D341Med (cell line): ENCODE results near the gene ITPRIPL2.
A peak's percentile ranks its signal among the peaks of the same experiment; 100 is the strongest.

Source experiments
- DNase-seq: peaks from one replicate; pipeline ENCODE4 v3.0.0; 2012; ENCODE audit warnings: low spot score

Gene ITPRIPL2

DNA sequence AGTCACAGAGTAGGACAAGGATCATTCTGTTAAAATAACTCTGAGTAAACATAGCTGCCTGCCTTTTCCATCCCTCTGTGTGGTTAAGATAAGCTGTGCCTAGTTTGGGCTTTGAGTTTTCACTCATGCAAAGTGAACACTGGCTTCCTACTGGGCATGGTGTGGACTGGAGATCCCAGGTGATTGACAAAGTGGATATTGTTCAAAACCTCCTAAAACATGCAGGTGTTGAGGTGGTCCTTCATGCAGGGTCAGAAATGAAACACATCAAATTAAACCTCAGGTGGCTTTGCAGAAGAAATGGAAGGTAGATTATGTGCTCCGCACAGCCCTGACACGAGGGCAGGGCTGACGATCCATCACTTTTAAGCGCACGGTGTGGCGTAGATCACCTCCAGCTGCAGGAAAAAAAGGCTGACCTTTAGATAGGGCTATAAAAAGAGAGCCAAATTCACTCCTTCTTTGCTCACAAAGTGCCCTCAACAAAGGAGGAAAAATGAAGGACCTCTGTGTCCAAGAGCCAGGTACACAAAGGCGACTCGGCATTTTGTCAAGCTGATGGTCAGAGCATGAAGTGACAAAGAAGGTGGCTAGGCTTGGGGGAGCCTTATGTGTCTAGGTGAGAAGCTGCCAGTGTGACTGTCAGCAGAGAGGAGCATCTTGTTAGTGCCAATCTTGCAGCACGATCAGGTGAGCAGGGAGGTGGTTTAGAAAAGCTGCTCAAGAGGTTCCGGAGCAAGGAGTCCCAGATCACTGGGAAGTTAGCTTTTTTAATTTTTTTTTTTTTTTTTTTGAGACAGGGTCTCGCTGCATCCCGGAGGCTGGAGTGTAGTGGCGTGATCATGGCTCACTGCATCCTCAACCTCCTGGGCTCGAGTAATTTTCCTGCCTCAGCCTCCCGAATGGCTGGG lies 19.9 kb upstream of the ITPRIPL2 start:
- DNase-seq, result no peak

- DNase-seq, result no peak
Observed at GRCh38 chr16:19094542-19095365, 19.0 kb upstream of the ITPRIPL2 start.

- no peak for DNase-seq
Observed at GRCh38 chr16:19095654-19096053, 18.1 kb upstream of the ITPRIPL2 start.

GRCh38 chr16:19098173-19098572 lies 15.6 kb upstream of the ITPRIPL2 start:
- DNase-seq, result no peak

DNA sequence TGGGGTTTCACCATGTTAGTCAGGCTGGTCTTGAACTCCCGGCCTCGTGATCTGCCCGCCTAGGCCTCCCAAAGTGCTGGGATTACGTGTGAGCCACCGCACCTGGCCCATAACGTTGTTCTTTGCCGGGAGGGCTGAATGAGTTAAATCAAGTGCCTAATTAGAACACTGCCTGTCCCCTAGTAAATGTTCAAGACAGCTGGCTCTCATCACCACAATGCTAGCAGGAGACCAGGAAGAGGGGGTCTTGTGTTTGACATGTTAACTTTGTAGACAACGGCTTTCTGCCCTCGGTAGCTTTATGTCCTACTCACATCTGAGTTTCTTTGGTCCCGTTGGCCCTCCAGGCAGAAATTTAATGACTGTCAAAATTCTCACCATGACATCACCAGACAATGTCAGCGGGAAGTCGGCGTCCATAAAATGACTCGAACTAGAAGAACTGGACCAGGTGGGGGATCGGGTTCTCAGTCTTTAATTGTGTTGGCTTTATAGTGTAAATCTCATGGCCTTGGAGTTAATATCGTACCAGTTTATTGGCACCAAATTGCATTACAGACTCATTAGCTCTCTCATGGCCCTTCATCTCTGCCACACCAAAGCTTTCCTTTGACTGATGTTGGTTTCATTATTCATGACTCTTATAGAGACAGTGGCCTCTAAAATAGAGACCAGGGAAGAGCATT lies 11.4 kb upstream of the ITPRIPL2 start:
- no peak for DNase-seq

DNA sequence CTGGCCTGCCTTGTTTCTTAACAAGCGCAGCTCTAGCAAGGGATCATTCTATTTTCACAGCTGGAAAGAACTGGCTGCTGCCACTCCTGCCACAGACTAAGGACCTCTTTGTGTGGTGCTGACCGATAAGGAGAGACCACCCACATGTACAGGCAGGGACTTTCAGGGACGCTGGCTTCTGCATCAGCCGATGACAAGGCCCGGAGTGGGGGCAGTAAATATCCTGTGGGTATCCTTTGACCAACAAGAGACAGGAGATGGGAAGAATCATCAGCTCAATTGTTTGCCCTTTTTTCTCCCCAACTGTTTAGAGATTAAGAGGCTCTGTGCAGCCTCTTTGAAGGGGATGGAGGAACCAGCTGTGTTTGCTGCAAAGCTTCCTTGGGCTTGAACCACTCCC lies 9.2 kb upstream of the ITPRIPL2 start:
- DNase-seq, result no peak

DNA sequence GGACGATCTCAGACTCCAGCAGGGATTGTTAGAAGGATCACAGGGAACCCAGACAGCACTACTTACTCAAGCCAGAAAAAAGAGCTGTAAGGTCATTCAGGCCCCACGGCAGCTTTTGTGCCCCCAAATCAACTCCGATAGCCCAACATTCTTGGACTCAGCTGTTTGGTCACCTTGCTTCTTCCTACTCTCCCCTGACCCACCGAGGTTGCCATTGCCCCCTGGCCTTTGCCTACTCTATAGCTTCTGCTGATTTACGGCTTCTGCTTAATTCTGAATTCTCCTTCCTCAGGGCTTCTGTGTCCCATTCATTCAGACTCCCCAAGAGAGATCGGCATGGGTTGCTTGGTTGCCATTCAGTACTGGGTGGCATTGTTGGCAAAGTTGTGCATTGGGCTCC lies 8.6 kb upstream of the ITPRIPL2 start:
- no peak for DNase-seq

- no peak for DNase-seq
Observed at GRCh38 chr16:19105891-19106624, 7.7 kb upstream of the ITPRIPL2 start.

GRCh38 chr16:19106625-19107020 lies 7.1 kb upstream of the ITPRIPL2 start:
- no peak for DNase-seq

DNA sequence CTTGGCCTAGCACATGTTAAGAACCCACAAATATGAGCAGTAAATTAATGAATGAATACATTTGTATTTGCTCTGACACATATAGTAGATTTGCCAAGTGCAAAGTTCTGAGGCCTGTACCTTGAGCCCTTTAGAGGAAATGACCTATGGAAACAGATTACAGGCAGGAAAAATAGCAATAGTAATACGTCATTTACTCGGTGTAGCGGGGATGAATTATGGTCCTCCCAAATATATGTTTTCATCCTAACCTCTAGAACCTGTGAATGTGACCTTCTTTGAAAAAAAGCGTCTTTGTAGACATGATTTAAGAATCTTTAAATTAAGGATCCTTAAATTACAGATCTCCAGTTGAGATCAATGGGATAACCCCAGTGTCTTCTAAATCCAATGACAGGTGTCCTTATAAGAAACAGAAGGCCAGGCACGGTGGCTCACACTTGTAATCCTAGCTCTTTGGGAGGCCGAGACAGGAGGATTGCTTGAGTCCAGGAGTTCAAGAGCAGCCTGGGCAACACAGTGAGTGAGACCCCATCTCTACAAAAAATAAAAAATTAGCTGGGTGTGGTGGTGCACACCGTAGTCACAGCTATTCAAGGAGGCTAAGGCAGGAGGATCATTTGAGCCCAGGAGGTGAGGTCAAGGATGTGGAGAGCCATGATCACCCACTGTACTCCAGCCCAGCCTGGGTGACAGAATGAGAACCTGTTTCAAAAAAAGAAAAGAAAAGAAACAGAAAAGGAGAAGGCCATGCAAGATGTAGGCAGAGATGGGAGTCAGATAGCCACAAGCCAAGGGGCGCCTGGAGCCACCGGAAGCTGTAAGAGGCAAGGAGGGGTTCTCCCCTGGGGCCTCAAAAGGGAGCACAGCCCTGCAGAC lies 5.1 kb upstream of the ITPRIPL2 start:
- DNase-seq, result no peak

DNA sequence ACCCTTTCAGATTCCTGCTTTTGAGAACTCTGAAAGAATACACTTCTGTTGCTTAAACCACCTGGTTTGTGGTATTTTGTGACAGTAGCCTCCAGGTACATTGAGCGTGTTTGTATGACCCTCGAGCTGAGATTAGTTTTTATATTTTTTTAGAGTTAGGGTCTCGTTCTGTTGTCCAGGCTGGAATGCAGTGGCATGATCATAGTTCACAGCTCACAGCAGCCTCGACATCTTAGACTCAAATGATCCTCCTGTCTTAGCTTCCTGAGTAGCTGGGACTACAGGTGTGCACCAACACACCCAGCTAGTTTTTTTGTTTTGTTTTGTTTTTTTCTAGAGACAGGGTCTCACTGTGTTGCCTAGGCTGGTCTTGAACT lies 4.5 kb upstream of the ITPRIPL2 start:
- no peak for DNase-seq

GRCh38 chr16:19110537-19111360 lies 3.0 kb upstream of the ITPRIPL2 start:
- DNase-seq, result no peak

GRCh38 chr16:19112099-19112407 lies 1.7 kb upstream of the ITPRIPL2 start:
- DNase-seq, result no peak

- DNase-seq, result peak; percentile 30
Observed at GRCh38 chr16:19114359-19115147, 789 bp downstream of the ITPRIPL2 start.

DNA sequence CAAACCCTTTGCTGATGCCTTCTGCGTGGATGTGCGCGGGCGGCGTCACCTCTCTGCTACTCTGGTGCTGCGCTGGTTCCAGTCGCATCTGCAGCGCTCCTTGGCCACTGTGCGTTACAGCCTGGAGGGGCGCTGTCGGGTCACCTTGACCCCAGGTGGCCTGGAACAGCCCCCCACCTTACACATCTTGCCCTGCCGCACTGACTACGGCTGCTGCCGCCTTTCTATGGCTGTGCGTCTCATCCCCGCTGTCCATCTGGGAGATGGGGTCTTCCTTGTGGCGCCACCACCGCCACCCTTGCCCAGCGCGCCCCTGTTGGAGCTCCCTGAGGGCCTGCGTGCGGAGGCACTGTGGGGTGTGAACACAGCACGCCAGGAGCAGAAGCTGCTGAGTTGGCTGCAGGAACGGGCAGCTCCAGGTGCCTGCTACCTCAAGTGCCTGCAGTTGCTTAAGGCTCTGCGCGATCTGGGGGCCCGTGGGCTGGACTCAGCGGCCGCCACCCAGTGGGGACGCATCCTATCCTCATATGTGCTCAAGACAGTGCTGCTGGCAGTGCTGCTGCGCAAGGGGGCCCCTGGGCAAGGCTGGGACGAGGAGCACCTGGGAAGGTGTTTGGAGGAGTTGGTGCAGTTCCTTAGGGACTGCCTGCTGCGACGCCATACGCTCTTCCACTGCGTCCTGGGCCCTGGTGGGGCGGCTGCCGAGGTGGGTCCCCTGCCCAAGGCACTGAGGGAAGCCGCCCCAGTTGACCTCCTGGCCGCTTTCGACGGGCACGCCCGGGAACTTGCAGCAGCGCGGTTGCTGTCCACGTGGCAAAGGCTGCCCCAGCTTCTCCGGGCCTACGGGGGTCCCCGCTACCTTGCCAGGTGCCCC lies 1.6 kb downstream of the ITPRIPL2 start:
- DNase-seq, result no peak

GRCh38 chr16:19116711-19117449 lies 3.1 kb downstream of the ITPRIPL2 start:
- DNase-seq, result no peak

- DNase-seq, result no peak
Observed at GRCh38 chr16:19118938-19119431, 5.2 kb downstream of the ITPRIPL2 start.
